Measurements from ENCODE around the gene MAPK10. TPM values are rescaled to one million over a fixed set of nuclear protein-coding genes. Genes with fewer than 3 reads are reported as not detected.

Gene MAPK10
- total RNA-seq, 2 donors from 2014 or later: 13.6 to 30.5 TPM

- DNase-seq (ENCODE audit: low spot score): no peak
- intact Hi-C loops (cut with DNase I): no loop called here
Observed at GRCh38 chr4:86291180-86291579, 68.7 kb downstream of the MAPK10 start.

- intact Hi-C loops (cut with DNase I): no loop called here
Observed at GRCh38 chr4:86286726-86287125, 73.1 kb downstream of the MAPK10 start.

GRCh38 chr4:86283371-86283770 is 76.5 kb downstream of the MAPK10 start:
- no peak for DNase-seq (ENCODE audit: low spot score)
- intact Hi-C loops (cut with DNase I): no loop called here

More at GRCh38 chr4:86286726-86287125, 73.1 kb downstream of the MAPK10 start:
- no peak for DNase-seq (ENCODE audit: low spot score)

GRCh38 chr4:86280246-86280645 is 79.6 kb downstream of the MAPK10 start:
- intact Hi-C loops (cut with DNase I): no loop called here
- no peak for DNase-seq (ENCODE audit: low spot score)

GRCh38 chr4:86279293-86279960 is 80.4 kb downstream of the MAPK10 start:
- intact Hi-C loops (cut with DNase I): no loop called here
- DNase-seq (ENCODE audit: low spot score): no peak

- no peak for DNase-seq (ENCODE audit: low spot score)
- intact Hi-C loops (cut with DNase I): no loop called here
Observed at GRCh38 chr4:86278126-86278525, 81.7 kb downstream of the MAPK10 start.

- intact Hi-C loops (cut with DNase I): no loop called here
Observed at GRCh38 chr4:86274642-86275041, 85.2 kb downstream of the MAPK10 start.

GRCh38 chr4:86272669-86273068 is 87.2 kb downstream of the MAPK10 start:
- intact Hi-C loops (cut with DNase I): no loop called here
- DNase-seq (ENCODE audit: low spot score): no peak

More at GRCh38 chr4:86274642-86275041, 85.2 kb downstream of the MAPK10 start:
- DNase-seq (ENCODE audit: low spot score): no peak

GRCh38 chr4:86271057-86271456 is 88.8 kb downstream of the MAPK10 start:
- no peak for DNase-seq (ENCODE audit: low spot score)
- intact Hi-C loops (cut with DNase I): no loop called here

GRCh38 chr4:86269354-86269753 is 90.5 kb downstream of the MAPK10 start:
- no peak for DNase-seq (ENCODE audit: low spot score)
- intact Hi-C loops (cut with DNase I): no loop called here

GRCh38 chr4:86264241-86264640 is 95.6 kb downstream of the MAPK10 start:
- intact Hi-C loops (cut with DNase I): no loop called here
- DNase-seq (ENCODE audit: low spot score): no peak

GRCh38 chr4:86261636-86262035 is 98.2 kb downstream of the MAPK10 start:
- intact Hi-C loops (cut with DNase I): no loop called here

GRCh38 chr4:86256086-86256485 is 103.8 kb downstream of the MAPK10 start:
- no peak for DNase-seq (ENCODE audit: low spot score)
- intact Hi-C loops (cut with DNase I): no loop called here

More at GRCh38 chr4:86261636-86262035, 98.2 kb downstream of the MAPK10 start:
- DNase-seq (ENCODE audit: low spot score): no peak

- intact Hi-C loops (cut with DNase I): no loop called here
Observed at GRCh38 chr4:86250619-86251018, 109.2 kb downstream of the MAPK10 start.

GRCh38 chr4:86250006-86250405 is 109.8 kb downstream of the MAPK10 start:
- no peak for DNase-seq (ENCODE audit: low spot score)
- intact Hi-C loops (cut with DNase I): no loop called here

More at GRCh38 chr4:86250619-86251018, 109.2 kb downstream of the MAPK10 start:
- no peak for DNase-seq (ENCODE audit: low spot score)

- intact Hi-C loops (cut with DNase I): no loop called here
Observed at GRCh38 chr4:86249074-86249473, 110.8 kb downstream of the MAPK10 start.

GRCh38 chr4:86247906-86248305 is 111.9 kb downstream of the MAPK10 start:
- no peak for DNase-seq (ENCODE audit: low spot score)
- intact Hi-C loops (cut with DNase I): no loop called here

More at GRCh38 chr4:86249074-86249473, 110.8 kb downstream of the MAPK10 start:
- DNase-seq (ENCODE audit: low spot score): no peak

- intact Hi-C loops (cut with DNase I): no loop called here
- no peak for DNase-seq (ENCODE audit: low spot score)
Observed at GRCh38 chr4:86247320-86247719, 112.5 kb downstream of the MAPK10 start.

- DNase-seq (ENCODE audit: low spot score): no peak
- intact Hi-C loops (cut with DNase I): no loop called here
Observed at GRCh38 chr4:86243750-86244149, 116.1 kb downstream of the MAPK10 start.

- intact Hi-C loops (cut with DNase I): no loop called here
- DNase-seq (ENCODE audit: low spot score): no peak
Observed at GRCh38 chr4:86242677-86243076, 117.2 kb downstream of the MAPK10 start.

GRCh38 chr4:86235549-86235948 is 124.3 kb downstream of the MAPK10 start:
- intact Hi-C loops (cut with DNase I): no loop called here
- no peak for DNase-seq (ENCODE audit: low spot score)

All from posterior vena cava (tissue), 2 donors.